Aorta (tissue), 5 donors: ENCODE results near the gene RIT1. TPM values are rescaled to one million over a fixed set of nuclear protein-coding genes. Genes with fewer than 3 reads are reported as not detected.
"Not testable (repeated sequence)": the region's sequence is repeated elsewhere in the genome, so short reads cannot be mapped to it uniquely, and the experiment has no call there.

Source experiments
- ATAC-seq: fragments of 200-7000 bp; cut with Tn5 transposase; one replicate; pipeline ENCODE4 v1.9.1; 2022; ENCODE audit warnings: moderate library complexity; ENCODE audit not compliant: low FRiP score
- DNase-seq, 2 donors: peaks; one replicate each; pipeline ENCODE4 v3.0.0-alpha.2; 2020
- H3K27ac ChIP-seq, 2 donors: one replicate each; pipeline ENCODE4 v1.5.1; 2013; ENCODE audit warnings: low read length in 2 of 2, mild to moderate bottlenecking in 2 of 2, moderate library complexity in 2 of 2, control low read depth in 1 of 2, inconsistent platforms in 1 of 2, low read depth in 1 of 2
- H3K27me3 ChIP-seq, 2 donors: one replicate each; pipeline ENCODE4 v1.6.1; 2013; ENCODE audit warnings: control low read depth in 1 of 2, low read length in 1 of 2, mild to moderate bottlenecking in 1 of 2, moderate library complexity in 1 of 2; ENCODE audit not compliant: insufficient read depth in 2 of 2, control insufficient read depth in 1 of 2
- H3K36me3 ChIP-seq, 2 donors: one replicate each; pipeline ENCODE4 v1.6.1; 2013; ENCODE audit warnings: control low read depth in 1 of 2, low read length in 1 of 2, mild to moderate bottlenecking in 1 of 2; ENCODE audit not compliant: insufficient read depth in 2 of 2, control insufficient read depth in 1 of 2
- H3K4me1 ChIP-seq, 2 donors: one replicate each; pipeline ENCODE4 v1.6.1; 2013; ENCODE audit warnings: low read length in 2 of 2, control low read depth in 1 of 2, mild to moderate bottlenecking in 1 of 2, moderate library complexity in 1 of 2; ENCODE audit not compliant: insufficient read depth in 2 of 2, control insufficient read depth in 1 of 2
- H3K4me3 ChIP-seq, 2 donors: one replicate each; pipeline ENCODE4 v1.5.1; 2013; ENCODE audit warnings: low read length in 2 of 2, control low read depth in 1 of 2, mild to moderate bottlenecking in 1 of 2
- H3K9me3 ChIP-seq: one replicate; pipeline ENCODE4 v1.6.1; 2013; ENCODE audit warnings: mild to moderate bottlenecking, low read length; ENCODE audit not compliant: control insufficient read depth
- WGBS, 2 donors: extraction: QIAGEN DNeasy Blood & Tissue Kit; methylation state at CpG; one replicate each; pipeline ENCODE4 v1.1.7; 2013; 5-methylcytosine and 5-hydroxymethylcytosine counted together
- intact Hi-C, 2 donors: fragments of 100-400 bp; cut with DNase I; formaldehyde crosslinking; loops; one replicate each; pipeline versions ENCODE4 v1.14.2 to v1.15.0; 2022
- polyA plus RNA-seq, 2 donors: library from polyadenylated mRNA; stranded (reverse); fragments of 200-250 nt; gene quantifications; one replicate each; pipeline ENCODE4 v1.2.3, GENCODE V29; 2013
- total RNA-seq, 2 donors: library from RNA; stranded (reverse); fragmentation: NEBNext Ultra II Directional; extraction: Animal tissue kit (Norgen Biotek cat#: 25700); gene quantifications; one replicate each; pipeline ENCODE4 v1.2.1, GENCODE V29; 2021
- donor health status: healthy with polysubstance abuse.
- donor health status: Bipolar disorder and iron deficiency.
- donor health status: DM: no; HTN: no; CAD: no.
- donor health status: DM: no; HTN: no; CAD: no.
- donor health status: DM: yes; HTN: yes; CAD: no.

RIT1 gene
- total and polyA plus RNA-seq, 4 donors = 16.4 to 49.9 (median 34.3) TPM

- H3K36me3 ChIP-seq = peaks cover 9 to 11% of the 10 kb centered on the region in 2 donors
- H3K9me3 ChIP-seq = no peaks in the 10 kb centered on the region
- H3K27ac ChIP-seq = no peak overlapping the region
- H3K27me3 ChIP-seq = no peaks in the 10 kb centered on the region
- H3K4me1 ChIP-seq = no peaks in the 10 kb centered on the region
- ATAC-seq (no peak), DNase-seq (no peak)
- intact Hi-C loops = no loop called here
- WGBS, 2 donors = 92 to 93% methylated on average over 12 of the region's 12 CpGs
- H3K4me3 ChIP-seq = no peak overlapping the region
These were observed 6.9 kb downstream of the RIT1 start for GRCh38 chr1:155904261-155904660.

DNA sequence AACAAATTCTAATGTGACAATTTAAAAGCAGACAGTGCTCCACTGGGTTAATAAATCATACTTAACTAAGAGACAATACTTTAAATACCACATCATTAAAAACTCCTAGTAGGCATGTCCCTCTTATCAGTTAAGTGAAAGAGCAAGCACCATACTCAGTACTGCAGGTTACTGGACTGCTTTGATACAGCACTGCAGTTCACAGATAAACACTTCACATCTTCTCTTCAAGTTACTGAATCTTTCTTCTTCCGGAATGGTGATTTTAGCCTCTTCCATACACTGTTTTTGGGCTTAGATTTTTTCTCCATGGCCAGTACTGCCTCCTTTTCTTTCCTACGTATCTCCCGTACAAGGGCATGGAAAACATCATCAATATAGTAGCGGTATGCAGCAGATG, 11.0 kb downstream of the RIT1 start:
- DNase-seq (no peak), ATAC-seq (no peak)
- Histone ChIP-seq H3K27me3 (no peaks in the 10 kb centered on the region), H3K9me3 (no peaks in the 10 kb centered on the region), H3K27ac (no peak overlapping the region), H3K4me1 (no peaks in the 10 kb centered on the region), H3K4me3 (no peak overlapping the region), H3K36me3 (peaks cover 8 to 11% of the 10 kb centered on the region in 2 donors)
- WGBS, 2 donors = 72 to 78% methylated on average over 4 of the region's 4 CpGs
- intact Hi-C loops = no loop called here

GRCh38 chr1:155899683-155900082, 11.5 kb downstream of the RIT1 start:
- intact Hi-C loops = no loop called here
- Histone ChIP-seq H3K27ac (no peak overlapping the region), H3K4me3 (no peak overlapping the region), H3K36me3 (peaks cover 8 to 9% of the 10 kb centered on the region in 2 donors), H3K9me3 (no peaks in the 10 kb centered on the region), H3K4me1 (no peaks in the 10 kb centered on the region), H3K27me3 (no peaks in the 10 kb centered on the region)
- DNase-seq (no peak), ATAC-seq (no peak)
- 82 to 88% methylated on average over 2 of the region's 2 CpGs for WGBS, 2 donors

- intact Hi-C loops = no loop called here
- Histone ChIP-seq H3K4me1 (no peaks in the 10 kb centered on the region), H3K27ac (no peak overlapping the region), H3K27me3 (no peaks in the 10 kb centered on the region), H3K36me3 (peaks cover 5 to 6% of the 10 kb centered on the region in 2 donors), H3K4me3 (no peak overlapping the region), H3K9me3 (no peaks in the 10 kb centered on the region)
- WGBS, 2 donors = 54% methylated on average over 2 of the region's 2 CpGs
- ATAC-seq (no peak), DNase-seq (no peak)
These were observed 12.3 kb downstream of the RIT1 start for GRCh38 chr1:155898888-155899287.

- intact Hi-C loops = no loop called here
- Histone ChIP-seq H3K36me3 (peaks cover 4 to 5% of the 10 kb centered on the region in 2 donors), H3K9me3 (no peaks in the 10 kb centered on the region), H3K27ac (no peak overlapping the region), H3K27me3 (no peaks in the 10 kb centered on the region), H3K4me3 (no peak overlapping the region), H3K4me1 (no peaks in the 10 kb centered on the region)
- WGBS, 2 donors = 83 to 85% methylated on average over 1 of the region's 1 CpG
- ATAC-seq = no peak
- no peak for DNase-seq
These were observed 13.4 kb downstream of the RIT1 start for GRCh38 chr1:155897746-155898145.

DNA sequence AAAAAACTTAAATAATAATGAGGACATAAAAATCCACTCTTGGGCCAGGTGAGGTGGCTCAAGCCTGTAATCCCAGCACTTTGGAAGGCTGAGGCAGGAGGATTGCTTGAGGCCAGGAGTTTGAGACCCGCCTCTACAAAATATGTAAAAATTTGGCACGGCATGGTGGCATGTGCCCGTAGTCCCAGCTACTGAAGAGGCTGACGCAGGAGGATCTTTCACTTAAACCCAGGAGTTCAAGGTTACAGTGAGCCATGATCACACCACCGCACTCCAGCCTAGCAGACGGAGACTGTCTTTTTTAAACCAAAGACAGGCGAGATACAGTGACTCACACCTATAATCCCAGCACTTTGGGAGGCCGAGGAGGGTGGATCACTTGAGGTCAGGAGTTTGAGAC, 14.7 kb downstream of the RIT1 start:
- intact Hi-C loops, H3K9me3 ChIP-seq, H3K36me3 ChIP-seq, H3K4me1 ChIP-seq, H3K27me3 ChIP-seq, H3K4me3 ChIP-seq, DNase-seq, ATAC-seq, H3K27ac ChIP-seq: not testable (repeated sequence)
- 90 to 91% methylated on average over 8 of the region's 8 CpGs for WGBS, 2 donors

DNA sequence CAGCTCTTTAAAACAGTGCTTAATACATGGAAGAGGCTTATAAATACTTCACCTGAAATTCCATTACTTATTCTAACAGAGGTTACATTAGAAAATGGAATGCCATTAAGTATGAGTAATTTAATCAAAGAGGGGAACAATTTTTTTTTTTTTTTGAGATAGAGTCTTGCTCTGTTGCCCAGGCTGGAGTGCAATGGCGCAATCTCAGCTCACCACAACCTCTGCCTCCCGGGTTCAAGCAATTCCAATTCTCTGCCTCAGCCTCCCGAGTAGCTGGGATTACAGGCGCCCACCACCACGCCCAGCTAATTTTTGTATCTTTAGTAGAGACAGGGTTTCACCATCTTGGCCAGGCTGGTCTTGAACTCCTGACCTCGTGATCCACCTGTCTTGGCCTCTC, 15.5 kb downstream of the RIT1 start:
- H3K9me3 ChIP-seq, H3K27me3 ChIP-seq, H3K27ac ChIP-seq, intact Hi-C loops, H3K4me1 ChIP-seq, DNase-seq, ATAC-seq, H3K4me3 ChIP-seq, H3K36me3 ChIP-seq: not testable (repeated sequence)
- WGBS, 2 donors = 96 to 97% methylated on average over 6 of the region's 6 CpGs

DNA sequence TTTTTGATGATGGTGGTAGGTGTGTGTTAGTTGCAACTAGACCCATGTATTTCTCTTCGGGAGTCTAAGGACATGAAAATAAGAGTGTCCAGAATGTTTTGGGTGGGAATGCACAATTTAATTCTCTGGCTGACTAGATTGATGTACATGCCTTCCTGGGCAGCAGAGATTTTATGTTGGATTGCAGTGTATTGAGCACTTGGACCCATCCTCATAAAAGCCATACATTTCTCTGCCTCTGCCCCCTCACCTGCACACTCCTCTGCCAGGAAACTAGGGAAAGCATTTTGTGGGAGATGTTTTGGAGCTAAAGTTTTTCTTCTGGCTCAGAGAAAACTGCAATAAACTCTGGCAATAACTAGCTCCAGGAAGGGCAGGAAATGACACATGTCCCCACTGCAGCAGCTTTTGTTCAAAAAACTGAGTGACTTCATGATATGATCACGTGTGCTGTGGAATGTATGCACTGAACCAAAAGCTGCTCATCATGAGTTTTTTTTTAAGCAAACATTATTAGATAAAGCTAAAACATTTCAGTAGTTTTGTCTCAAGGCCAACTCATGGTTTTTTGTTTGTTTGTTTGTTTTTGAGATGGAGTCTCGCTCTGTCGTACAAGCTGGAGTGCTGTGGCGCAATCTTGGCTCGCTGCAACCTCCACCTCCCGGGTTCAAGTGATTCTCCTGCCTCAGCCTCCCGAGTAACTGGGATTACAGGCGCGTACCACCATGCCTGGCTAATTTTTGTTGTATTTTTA, 17.6 kb downstream of the RIT1 start:
- WGBS, 2 donors = 51 to 52% methylated on average over 10 of the region's 10 CpGs
- H3K4me1 ChIP-seq = no peaks in the 10 kb centered on the region
- H3K27me3 ChIP-seq = no peaks in the 10 kb centered on the region
- intact Hi-C loops = loop anchor here in 1 of 2 donors (5.0 kb wide), 1 partner anchor 36 kb away; the partner anchor contains the start of genes GON4L and SYT11
- H3K9me3 ChIP-seq = no peaks in the 10 kb centered on the region
- H3K27ac ChIP-seq = peak overlapping the region; percentile 85 to 91
- H3K36me3 ChIP-seq = no peaks in the 10 kb centered on the region
- ATAC-seq (peak; percentile 79), DNase-seq (no peak)
- no peak overlapping the region for H3K4me3 ChIP-seq

DNA sequence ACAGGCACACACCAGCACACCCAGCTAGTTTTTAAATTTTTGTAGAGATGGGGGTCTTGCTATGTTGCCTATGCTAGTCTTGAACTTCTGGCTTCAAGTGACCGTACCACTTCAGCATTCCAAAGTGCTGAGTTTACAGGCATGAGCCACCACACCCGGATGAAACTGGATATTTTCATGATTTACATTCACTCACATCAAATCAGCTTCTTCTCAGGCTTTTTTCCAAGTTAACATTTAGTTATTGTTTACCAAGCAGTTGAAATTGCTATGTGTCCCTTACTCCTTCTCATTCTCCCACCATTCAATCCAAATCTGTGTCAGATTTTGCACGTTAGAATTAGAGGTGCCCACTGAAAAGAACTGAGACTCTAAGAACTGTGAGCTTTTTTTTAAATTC, 18.4 kb downstream of the RIT1 start:
- DNase-seq (no peak), ATAC-seq (no peak)
- H3K4me1 ChIP-seq = no peaks in the 10 kb centered on the region
- 3% methylated on average over 3 of the region's 3 CpGs for WGBS, 2 donors
- intact Hi-C loops = loop anchor here in 1 of 2 donors (5.0 kb wide), 1 partner anchor 35 kb away; the partner anchor contains the start of genes GON4L and SYT11
- H3K27me3 ChIP-seq = no peaks in the 10 kb centered on the region
- H3K9me3 ChIP-seq = no peaks in the 10 kb centered on the region
- H3K27ac ChIP-seq = peak overlapping the region; percentile 79 to 85
- H3K36me3 ChIP-seq = no peaks in the 10 kb centered on the region
- H3K4me3 ChIP-seq = no peak overlapping the region
